ENCODE data around the gene FAM149A.

Gene FAM149A

GRCh38 chr4:186148336-186148975 is 44.0 kb downstream of the FAM149A start:
- H3K4me2 ChIP-seq (ENCODE audit: low read depth, low read length, poor library complexity, severe bottlenecking) = no peak overlapping the region
- no peak overlapping the region for H2AFZ ChIP-seq (ENCODE audit: low read length)
- no peaks in the 10 kb centered on the region for H3K79me2 ChIP-seq (ENCODE audit: insufficient read depth, low read length)
- no peaks in the 10 kb centered on the region for H3F3A ChIP-seq (ENCODE audit: low read depth)
- H4K20me1 ChIP-seq (ENCODE audit: insufficient read depth, low read length, poor library complexity, severe bottlenecking) = no peaks in the 10 kb centered on the region
- H3K9me2 ChIP-seq (replicated peaks; ENCODE audit: low read depth, low read length) = no peaks in the 10 kb centered on the region
- H3K4me3 ChIP-seq (ENCODE audit: low read length, poor library complexity, severe bottlenecking) = no peak overlapping the region
- H3K27me3 ChIP-seq (ENCODE audit: insufficient read depth, low read length, poor library complexity, severe bottlenecking) = no peaks in the 10 kb centered on the region
- H3K36me3 ChIP-seq (ENCODE audit: insufficient read depth, low read length) = no peaks in the 10 kb centered on the region
- no peaks in the 10 kb centered on the region for H3K9me3 ChIP-seq (ENCODE audit: insufficient read depth, low read depth, low read length)
- H3K9ac ChIP-seq (ENCODE audit: low read depth, low read length, poor library complexity, severe bottlenecking) = no peak overlapping the region
- TF ChIP-seq, protein P1, sequence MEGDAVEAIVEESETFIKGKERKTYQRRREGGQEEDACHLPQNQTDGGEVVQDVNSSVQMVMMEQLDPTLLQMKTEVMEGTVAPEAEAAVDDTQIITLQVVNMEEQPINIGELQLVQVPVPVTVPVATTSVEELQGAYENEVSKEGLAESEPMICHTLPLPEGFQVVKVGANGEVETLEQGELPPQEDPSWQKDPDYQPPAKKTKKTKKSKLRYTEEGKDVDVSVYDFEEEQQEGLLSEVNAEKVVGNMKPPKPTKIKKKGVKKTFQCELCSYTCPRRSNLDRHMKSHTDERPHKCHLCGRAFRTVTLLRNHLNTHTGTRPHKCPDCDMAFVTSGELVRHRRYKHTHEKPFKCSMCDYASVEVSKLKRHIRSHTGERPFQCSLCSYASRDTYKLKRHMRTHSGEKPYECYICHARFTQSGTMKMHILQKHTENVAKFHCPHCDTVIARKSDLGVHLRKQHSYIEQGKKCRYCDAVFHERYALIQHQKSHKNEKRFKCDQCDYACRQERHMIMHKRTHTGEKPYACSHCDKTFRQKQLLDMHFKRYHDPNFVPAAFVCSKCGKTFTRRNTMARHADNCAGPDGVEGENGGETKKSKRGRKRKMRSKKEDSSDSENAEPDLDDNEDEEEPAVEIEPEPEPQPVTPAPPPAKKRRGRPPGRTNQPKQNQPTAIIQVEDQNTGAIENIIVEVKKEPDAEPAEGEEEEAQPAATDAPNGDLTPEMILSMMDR (conservative IDR thresholded peaks at IDR 0.05; ENCODE audit: low read length) = no peak
- TF ChIP-seq EZH2phosphoT487 (IDR thresholded peaks at IDR 0.05; ENCODE audit: borderline replicate concordance) = no peak
- no peaks in the 10 kb centered on the region for H3K4me1 ChIP-seq (ENCODE audit: insufficient read depth, low read length, poor library complexity, severe bottlenecking)

GRCh38 chr4:186149872-186150271 is 45.4 kb downstream of the FAM149A start:
- Histone ChIP-seq H3K36me3 (ENCODE audit: insufficient read depth, low read length) (no peaks in the 10 kb centered on the region), H3K4me2 (ENCODE audit: low read depth, low read length, poor library complexity, severe bottlenecking) (no peak overlapping the region), H4K20me1 (ENCODE audit: insufficient read depth, low read length, poor library complexity, severe bottlenecking) (no peaks in the 10 kb centered on the region), H3K9me2 (replicated peaks; ENCODE audit: low read depth, low read length) (no peaks in the 10 kb centered on the region), H3K4me3 (ENCODE audit: low read length, poor library complexity, severe bottlenecking) (no peak overlapping the region), H3K9ac (ENCODE audit: low read depth, low read length, poor library complexity, severe bottlenecking) (no peak overlapping the region), H3K4me1 (ENCODE audit: insufficient read depth, low read length, poor library complexity, severe bottlenecking) (no peaks in the 10 kb centered on the region), H3K27me3 (ENCODE audit: insufficient read depth, low read length, poor library complexity, severe bottlenecking) (no peaks in the 10 kb centered on the region), H3F3A (ENCODE audit: low read depth) (no peaks in the 10 kb centered on the region), H3K9me3 (ENCODE audit: insufficient read depth, low read depth, low read length) (no peaks in the 10 kb centered on the region), H2AFZ (ENCODE audit: low read length) (no peak overlapping the region), H3K79me2 (ENCODE audit: insufficient read depth, low read length) (no peaks in the 10 kb centered on the region)
- TF ChIP-seq EZH2phosphoT487 (IDR thresholded peaks at IDR 0.05; ENCODE audit: borderline replicate concordance) = no peak
- TF ChIP-seq, protein P1 (conservative IDR thresholded peaks at IDR 0.05; ENCODE audit: low read length) = peak; percentile 89

DNA sequence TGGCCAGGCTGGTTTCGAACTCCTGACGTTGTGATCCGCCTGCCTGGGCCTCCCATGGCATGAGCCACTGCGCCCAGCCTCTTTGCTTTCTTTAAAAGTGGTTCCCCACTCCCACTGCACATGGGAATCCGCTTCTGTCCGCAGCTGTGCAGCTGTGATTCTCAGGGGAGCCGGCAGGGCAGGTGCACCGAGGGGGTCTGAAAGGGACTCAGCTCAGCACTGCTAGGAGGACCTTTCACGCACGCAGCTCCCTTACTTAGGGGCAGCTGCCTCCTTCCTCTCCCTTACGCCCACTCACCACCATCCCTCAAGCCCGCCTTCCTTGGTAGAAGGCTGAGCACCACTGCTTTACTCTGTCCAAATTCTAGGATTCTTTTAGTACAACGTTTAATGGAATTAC is 46.4 kb downstream of the FAM149A start:
- Histone ChIP-seq H4K20me1 (ENCODE audit: insufficient read depth, low read length, poor library complexity, severe bottlenecking) (no peaks in the 10 kb centered on the region), H3F3A (ENCODE audit: low read depth) (no peaks in the 10 kb centered on the region), H3K36me3 (ENCODE audit: insufficient read depth, low read length) (no peaks in the 10 kb centered on the region), H3K79me2 (ENCODE audit: insufficient read depth, low read length) (no peaks in the 10 kb centered on the region), H3K9ac (ENCODE audit: low read depth, low read length, poor library complexity, severe bottlenecking) (no peak overlapping the region), H3K9me3 (ENCODE audit: insufficient read depth, low read depth, low read length) (no peaks in the 10 kb centered on the region), H3K9me2 (replicated peaks; ENCODE audit: low read depth, low read length) (no peaks in the 10 kb centered on the region), H3K4me3 (ENCODE audit: low read length, poor library complexity, severe bottlenecking) (no peak overlapping the region), H3K4me1 (ENCODE audit: insufficient read depth, low read length, poor library complexity, severe bottlenecking) (no peaks in the 10 kb centered on the region), H3K27me3 (ENCODE audit: insufficient read depth, low read length, poor library complexity, severe bottlenecking) (no peaks in the 10 kb centered on the region), H3K4me2 (ENCODE audit: low read depth, low read length, poor library complexity, severe bottlenecking) (no peak overlapping the region), H2AFZ (ENCODE audit: low read length) (no peak overlapping the region)
- TF ChIP-seq, protein P1 (conservative IDR thresholded peaks at IDR 0.05; ENCODE audit: low read length) = no peak
- TF ChIP-seq EZH2phosphoT487 (IDR thresholded peaks at IDR 0.05; ENCODE audit: borderline replicate concordance) = no peak

Data from Loucy (cell line).